Activated naive CD4-positive, alpha-beta T cell treated with anti-CD3 and anti-CD28 coated beads, Interleukin-2, amount 10 ng/mL, durations not matched to agents 7 days and 5 days (primary cell): ENCODE data around the gene ZFP90.
A peak's percentile ranks its signal among the peaks of the same experiment; 100 is the strongest.
"Not testable (repeated sequence)": the region's sequence is repeated elsewhere in the genome, so short reads cannot be mapped to it uniquely, and the experiment has no call there.

Source experiments
- CTCF ChIA-PET: fragments of 350-600 bp; sonication (Branson Sonifier 250); formaldehyde crosslinking; loops from one replicate; lab custom pipeline; 2021; ENCODE audit warnings: antibody characterized with exemption; lab: Charles Lee
- DNase-seq: peaks from one replicate; pipeline ENCODE4 v3.0.0-alpha.2; 2020
- H3K27ac Mint-ChIP-seq: one replicate; pipeline ENCODE4 v1.8.0; 2021; ENCODE audit warnings: mild to moderate bottlenecking, moderate library complexity, mixed read lengths
- H3K27me3 Mint-ChIP-seq: one replicate; pipeline ENCODE4 v1.8.0; 2021; ENCODE audit warnings: mild to moderate bottlenecking, mixed read lengths
- H3K36me3 Mint-ChIP-seq: one replicate; pipeline ENCODE4 v1.8.0; 2021; ENCODE audit warnings: mixed read lengths
- H3K4me1 Mint-ChIP-seq: one replicate; pipeline ENCODE4 v1.8.0; 2021; ENCODE audit warnings: mixed read lengths
- H3K4me3 Mint-ChIP-seq: one replicate; pipeline ENCODE4 v1.8.0; 2021; ENCODE audit warnings: mild to moderate bottlenecking, moderate library complexity, mixed read lengths
- H3K9me3 Mint-ChIP-seq: one replicate; pipeline ENCODE4 v1.8.0; 2021; ENCODE audit warnings: mixed read lengths

Gene ZFP90

DNA sequence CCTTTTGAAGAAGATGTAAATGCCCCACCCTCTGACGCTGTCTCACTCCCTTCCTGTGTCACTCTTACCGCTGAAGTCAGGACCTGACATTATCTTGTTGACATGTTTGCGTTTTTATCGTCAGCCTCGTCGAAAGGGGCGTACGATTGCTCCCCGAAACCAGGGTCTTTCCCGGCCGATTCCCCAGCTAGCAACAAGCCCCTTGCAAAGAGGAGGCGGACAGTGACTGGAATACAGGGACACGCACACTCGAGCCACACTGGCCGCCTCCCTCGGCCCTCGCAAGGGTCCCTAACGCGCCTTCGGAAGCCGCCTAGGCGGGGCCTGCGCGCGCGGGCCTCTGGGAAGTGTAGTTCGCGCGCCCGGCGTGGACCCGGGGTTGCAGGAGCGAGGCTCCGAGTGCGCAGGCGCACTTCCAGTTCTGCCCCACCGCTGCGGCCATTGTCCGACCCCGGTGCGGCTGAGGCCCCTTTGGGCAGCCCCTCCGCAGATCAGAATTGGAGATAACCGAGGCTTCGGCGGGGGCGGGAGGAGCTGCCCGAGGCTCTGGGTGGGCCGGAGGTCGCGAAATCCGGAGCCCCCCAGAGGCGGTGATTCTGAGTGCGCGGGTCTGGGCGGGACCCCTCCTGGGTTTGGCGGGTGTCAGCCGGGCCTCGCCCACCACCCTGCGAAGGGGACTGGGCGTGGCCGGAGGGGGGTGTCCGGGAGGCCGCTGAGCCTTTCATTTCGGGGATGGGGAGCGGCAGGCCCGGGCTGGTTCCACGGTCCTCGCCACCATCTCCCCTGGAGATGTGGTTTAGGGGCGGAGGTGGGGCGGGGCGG is at the start of gene ZFP90:
Gene ZFP90 (plus strand): TSS at position 412 of the 822 bp plus-strand sequence. CDS start 502 bp downstream, outside the sequence.
- Mint-ChIP-seq H3K27ac (peak within 1 kb of the TSS; percentile 96), H3K4me3 (peak within 1 kb of the TSS; percentile 98), H3K27me3 (no peaks in the 10 kb centered on the region), H3K4me1 (peaks cover 26% of the 10 kb centered on the region), H3K9me3 (peaks cover 21% of the 10 kb centered on the region), H3K36me3 (peaks cover 50% of the 10 kb centered on the region)
- DNase-seq = peak; percentile 88
- CTCF ChIA-PET = interaction anchor here (0.8 kb wide), 1 partner anchor 10 kb away, joined by 4 read pairs; no protein-coding TSS in a partner anchor

DNA sequence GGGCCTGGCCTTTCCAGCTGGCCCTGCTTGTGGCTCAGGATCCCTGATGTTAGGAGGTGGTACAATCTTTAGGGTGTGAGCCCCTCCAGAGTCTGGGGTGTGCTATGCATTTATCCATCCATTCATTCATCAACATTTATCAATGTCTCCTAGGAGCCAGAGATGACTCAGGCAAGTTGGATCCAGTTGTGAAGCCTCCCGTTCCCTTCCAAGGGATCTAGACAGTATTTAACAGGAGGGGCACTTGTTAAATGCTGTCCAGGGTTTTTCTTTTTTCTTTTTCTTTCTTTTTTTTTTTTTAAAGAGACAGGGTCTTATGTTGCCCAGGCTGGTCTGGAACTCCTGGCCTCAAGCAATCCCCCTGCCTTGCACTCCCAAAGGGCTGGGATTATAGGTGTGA is 48.7 kb upstream of the ZFP90 start:
- H3K36me3 Mint-ChIP-seq = no peaks in the 10 kb centered on the region
- CTCF ChIA-PET = no interaction called here
- H3K27ac Mint-ChIP-seq = no peak overlapping the region
- peaks cover 44% of the 10 kb centered on the region for H3K27me3 Mint-ChIP-seq
- no peaks in the 10 kb centered on the region for H3K9me3 Mint-ChIP-seq
- DNase-seq = no peak
- no peaks in the 10 kb centered on the region for H3K4me1 Mint-ChIP-seq
- H3K4me3 Mint-ChIP-seq = no peak overlapping the region

DNA sequence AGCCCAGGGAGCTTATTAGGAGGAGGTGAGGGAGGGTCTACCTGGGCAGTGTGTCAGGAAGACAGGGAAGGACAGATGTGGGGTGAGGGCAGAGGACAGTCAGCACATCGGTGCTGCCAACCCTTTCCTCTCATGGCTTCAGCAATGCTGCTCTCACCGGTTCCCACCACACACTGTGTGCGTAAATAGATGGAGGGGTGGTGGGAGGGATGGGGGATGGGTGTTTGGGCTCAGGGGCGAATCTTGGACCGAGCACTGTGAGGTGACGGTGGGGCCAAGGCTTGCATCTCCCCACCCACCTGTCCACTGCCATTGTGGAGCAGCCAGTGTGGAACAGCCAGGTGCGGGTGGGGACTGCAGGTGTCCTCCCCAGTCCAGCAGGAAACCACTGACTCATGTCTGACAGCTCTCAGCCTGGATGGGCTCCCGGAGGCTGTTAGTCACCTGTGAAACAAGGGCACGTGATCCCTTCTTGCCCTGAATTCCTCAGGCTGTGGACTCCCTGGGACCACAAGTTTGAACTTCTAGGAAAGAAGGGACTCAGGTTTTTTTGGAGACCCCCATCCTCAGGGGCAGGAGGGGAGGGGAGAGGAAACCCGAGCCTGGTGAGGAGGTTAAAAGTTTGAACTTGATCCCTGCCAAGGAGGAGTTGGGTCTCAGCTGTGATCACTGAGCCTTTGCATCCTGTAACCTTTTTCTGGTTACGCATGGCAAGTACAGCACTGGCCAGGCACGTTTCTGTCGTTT is 48.1 kb upstream of the ZFP90 start:
- CTCF ChIA-PET = no interaction called here
- Mint-ChIP-seq H3K27me3 (peaks cover 39% of the 10 kb centered on the region), H3K36me3 (no peaks in the 10 kb centered on the region), H3K9me3 (no peaks in the 10 kb centered on the region), H3K4me3 (no peak overlapping the region), H3K4me1 (no peaks in the 10 kb centered on the region), H3K27ac (no peak overlapping the region)
- no peak for DNase-seq

GRCh38 chr16:68491576-68491950 is 47.5 kb upstream of the ZFP90 start:
- H3K4me1 Mint-ChIP-seq = no peaks in the 10 kb centered on the region
- H3K27me3 Mint-ChIP-seq = peaks cover 36% of the 10 kb centered on the region
- no peak overlapping the region for H3K4me3 Mint-ChIP-seq
- DNase-seq = no peak
- no peaks in the 10 kb centered on the region for H3K36me3 Mint-ChIP-seq
- H3K9me3 Mint-ChIP-seq = no peaks in the 10 kb centered on the region
- CTCF ChIA-PET = no interaction called here
- H3K27ac Mint-ChIP-seq = no peak overlapping the region

- no peak for DNase-seq
- no peaks in the 10 kb centered on the region for H3K9me3 Mint-ChIP-seq
- no peaks in the 10 kb centered on the region for H3K4me1 Mint-ChIP-seq
- H3K4me3 Mint-ChIP-seq = no peak overlapping the region
- H3K27me3 Mint-ChIP-seq = peaks cover 32% of the 10 kb centered on the region
- CTCF ChIA-PET = no interaction called here
- no peak overlapping the region for H3K27ac Mint-ChIP-seq
- no peaks in the 10 kb centered on the region for H3K36me3 Mint-ChIP-seq
These were observed 46.9 kb upstream of the ZFP90 start for GRCh38 chr16:68492151-68492542.

DNA sequence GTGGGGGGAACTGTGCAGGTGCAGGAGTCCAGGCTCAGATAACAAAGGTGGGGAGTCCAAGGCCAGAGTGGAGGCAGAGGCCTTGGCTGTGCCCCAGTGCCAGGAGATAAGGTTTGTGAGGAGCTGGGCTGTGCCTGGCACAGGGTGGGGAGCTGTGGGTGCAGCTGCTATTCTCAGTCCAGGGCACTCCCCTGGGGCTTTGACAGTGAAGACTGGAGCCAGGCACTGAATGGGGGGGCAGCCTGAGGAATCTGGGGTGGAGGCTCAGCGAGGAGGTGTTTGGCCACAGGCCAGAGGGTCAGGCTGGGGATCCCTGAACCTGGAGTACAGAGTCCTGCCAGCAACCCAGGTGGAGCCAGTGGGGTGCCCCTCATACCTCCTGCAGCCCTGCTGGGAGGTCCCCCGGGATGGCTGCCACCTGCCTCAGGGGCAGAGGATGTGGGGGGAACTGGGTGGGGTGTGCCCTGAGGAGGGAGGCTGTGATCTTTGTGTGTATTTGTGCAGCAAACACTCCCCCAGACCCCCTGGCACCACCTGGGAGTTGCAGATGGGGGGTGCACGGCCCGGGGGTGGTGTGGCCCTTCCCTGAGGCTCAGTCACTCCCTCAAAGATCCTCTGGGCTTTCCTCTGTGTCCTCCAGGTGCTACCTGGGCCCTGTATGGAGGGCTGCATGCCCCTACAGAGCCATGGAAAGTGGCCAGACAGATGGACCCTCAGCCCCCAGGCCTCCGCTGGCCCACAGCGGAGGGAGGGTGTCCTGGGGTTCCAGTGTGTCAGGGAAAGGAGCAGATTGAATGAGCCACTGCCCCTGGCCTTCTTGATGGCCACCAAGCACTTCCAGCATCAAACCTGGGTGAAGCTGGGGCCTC is 46.3 kb upstream of the ZFP90 start:
- no peak for DNase-seq
- CTCF ChIA-PET = no interaction called here
- Mint-ChIP-seq H3K4me1 (no peaks in the 10 kb centered on the region), H3K4me3 (no peak overlapping the region), H3K9me3 (no peaks in the 10 kb centered on the region), H3K27ac (no peak overlapping the region), H3K27me3 (peaks cover 31% of the 10 kb centered on the region), H3K36me3 (no peaks in the 10 kb centered on the region)

DNA sequence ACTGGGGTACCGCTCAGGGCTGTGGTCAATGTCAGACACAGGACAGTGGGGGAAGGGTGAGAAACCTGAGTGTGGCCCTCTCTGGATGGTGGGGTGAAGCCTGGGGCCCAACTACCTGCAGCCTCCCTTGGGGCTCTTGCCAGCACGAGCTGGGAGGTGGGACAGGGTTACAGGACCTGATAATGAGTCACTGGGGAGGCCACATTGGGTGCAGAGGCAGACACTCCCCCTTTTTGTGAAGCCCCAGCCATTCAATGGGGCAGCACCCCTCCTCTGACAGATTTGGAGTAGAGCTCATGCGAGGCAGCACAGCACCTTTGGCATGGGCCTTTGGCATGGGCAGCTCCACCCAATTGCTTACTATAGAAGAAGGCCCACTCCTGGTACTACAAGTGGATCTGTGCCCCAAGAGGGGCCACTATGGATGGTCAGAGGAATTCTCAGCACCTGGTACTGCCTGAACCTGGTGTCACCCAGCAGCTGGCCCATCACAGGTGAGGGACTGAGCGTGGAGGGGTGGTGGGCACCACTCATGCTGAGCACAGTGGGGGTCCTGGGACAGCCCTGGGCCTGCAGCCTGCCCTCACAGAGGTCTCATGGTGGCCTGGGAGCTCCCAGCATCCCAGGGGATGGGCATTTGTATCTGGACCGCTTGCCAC is 45.5 kb upstream of the ZFP90 start:
- H3K9me3 Mint-ChIP-seq = no peaks in the 10 kb centered on the region
- no peak overlapping the region for H3K4me3 Mint-ChIP-seq
- H3K27ac Mint-ChIP-seq = no peak overlapping the region
- no peak for DNase-seq
- H3K27me3 Mint-ChIP-seq = peaks cover 26% of the 10 kb centered on the region
- H3K36me3 Mint-ChIP-seq = no peaks in the 10 kb centered on the region
- H3K4me1 Mint-ChIP-seq = no peaks in the 10 kb centered on the region
- CTCF ChIA-PET = interaction anchor here (0.6 kb wide), 1 partner anchor 154 kb away, joined by 3 read pairs; no protein-coding TSS in a partner anchor

GRCh38 chr16:68494261-68494660 is 44.8 kb upstream of the ZFP90 start:
- H3K27me3 Mint-ChIP-seq = peaks cover 25% of the 10 kb centered on the region
- H3K4me3 Mint-ChIP-seq, DNase-seq, H3K27ac Mint-ChIP-seq, H3K4me1 Mint-ChIP-seq, H3K9me3 Mint-ChIP-seq, H3K36me3 Mint-ChIP-seq: not testable (repeated sequence)
- CTCF ChIA-PET = interaction anchor here (0.7 kb wide), 1 partner anchor 121 kb away, joined by 3 read pairs; no protein-coding TSS in a partner anchor

GRCh38 chr16:68496689-68497088 is 42.4 kb upstream of the ZFP90 start:
- H3K36me3 Mint-ChIP-seq = no peaks in the 10 kb centered on the region

GRCh38 chr16:68499006-68499405 is 40.1 kb upstream of the ZFP90 start:
- Mint-ChIP-seq H3K9me3 (no peaks in the 10 kb centered on the region), H3K27ac (no peak overlapping the region), H3K36me3 (no peaks in the 10 kb centered on the region), H3K4me3 (no peak overlapping the region), H3K27me3 (peaks cover 34% of the 10 kb centered on the region), H3K4me1 (no peaks in the 10 kb centered on the region)
- CTCF ChIA-PET = interaction anchor here (0.8 to 1.0 kb wide), 2 partner anchors 9 to 241 kb away, joined by 3 read pairs; no protein-coding TSS in a partner anchor
- no peak for DNase-seq

More at GRCh38 chr16:68496689-68497088, 42.4 kb upstream of the ZFP90 start:
- Mint-ChIP-seq H3K27ac (no peak overlapping the region), H3K4me3 (no peak overlapping the region), H3K4me1 (no peaks in the 10 kb centered on the region), H3K27me3 (peaks cover 29% of the 10 kb centered on the region), H3K9me3 (no peaks in the 10 kb centered on the region)
- no peak for DNase-seq
- CTCF ChIA-PET = no interaction called here

DNA sequence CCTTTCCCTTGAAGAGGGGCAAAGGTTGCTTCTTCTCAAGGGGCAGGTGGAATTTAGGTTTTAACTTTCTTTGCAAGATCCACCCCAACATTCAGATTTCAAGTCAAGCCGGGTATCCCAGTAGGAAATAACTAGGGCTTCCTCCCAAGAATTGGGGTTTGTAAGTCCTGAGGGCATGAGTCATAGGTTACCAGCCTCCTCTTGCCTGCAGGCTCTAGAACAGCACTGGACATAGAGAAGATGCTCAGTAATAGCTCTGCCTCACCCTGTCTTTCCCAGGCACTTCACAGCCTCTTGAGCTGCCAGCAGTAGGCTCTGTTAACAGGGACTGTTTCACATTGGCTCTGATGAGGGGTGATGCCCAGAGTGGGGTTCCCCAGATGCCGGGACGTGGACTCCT is 35.8 kb upstream of the ZFP90 start:
- CTCF ChIA-PET = no interaction called here
- Mint-ChIP-seq H3K4me1 (no peaks in the 10 kb centered on the region), H3K27ac (no peak overlapping the region), H3K27me3 (peaks cover 60% of the 10 kb centered on the region), H3K9me3 (no peaks in the 10 kb centered on the region), H3K36me3 (no peaks in the 10 kb centered on the region), H3K4me3 (no peak overlapping the region)
- DNase-seq = no peak

DNA sequence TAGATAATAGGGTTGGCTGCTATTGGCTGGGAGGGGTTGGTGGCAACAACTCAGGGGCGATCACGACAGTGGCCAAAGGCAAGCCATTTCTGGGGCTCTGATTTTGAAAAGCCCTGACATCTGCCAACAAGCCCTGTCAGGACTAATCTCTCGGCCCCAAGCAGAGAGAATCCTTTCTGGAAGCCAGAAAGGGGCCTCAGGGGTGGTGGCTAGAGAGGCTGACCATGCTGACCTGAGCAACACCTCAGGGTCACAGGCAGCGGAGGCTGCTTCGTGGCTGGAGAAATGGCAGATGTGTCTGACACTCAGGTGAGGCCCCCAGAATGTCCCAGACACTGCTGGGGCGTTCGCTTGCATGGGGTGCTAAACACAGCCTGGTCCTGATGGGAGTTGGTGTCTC is 35.0 kb upstream of the ZFP90 start:
- Mint-ChIP-seq H3K9me3 (no peaks in the 10 kb centered on the region), H3K4me1 (no peaks in the 10 kb centered on the region), H3K27me3 (peaks cover 67% of the 10 kb centered on the region), H3K36me3 (no peaks in the 10 kb centered on the region), H3K27ac (no peak overlapping the region), H3K4me3 (no peak overlapping the region)
- CTCF ChIA-PET = no interaction called here
- DNase-seq = no peak

DNA sequence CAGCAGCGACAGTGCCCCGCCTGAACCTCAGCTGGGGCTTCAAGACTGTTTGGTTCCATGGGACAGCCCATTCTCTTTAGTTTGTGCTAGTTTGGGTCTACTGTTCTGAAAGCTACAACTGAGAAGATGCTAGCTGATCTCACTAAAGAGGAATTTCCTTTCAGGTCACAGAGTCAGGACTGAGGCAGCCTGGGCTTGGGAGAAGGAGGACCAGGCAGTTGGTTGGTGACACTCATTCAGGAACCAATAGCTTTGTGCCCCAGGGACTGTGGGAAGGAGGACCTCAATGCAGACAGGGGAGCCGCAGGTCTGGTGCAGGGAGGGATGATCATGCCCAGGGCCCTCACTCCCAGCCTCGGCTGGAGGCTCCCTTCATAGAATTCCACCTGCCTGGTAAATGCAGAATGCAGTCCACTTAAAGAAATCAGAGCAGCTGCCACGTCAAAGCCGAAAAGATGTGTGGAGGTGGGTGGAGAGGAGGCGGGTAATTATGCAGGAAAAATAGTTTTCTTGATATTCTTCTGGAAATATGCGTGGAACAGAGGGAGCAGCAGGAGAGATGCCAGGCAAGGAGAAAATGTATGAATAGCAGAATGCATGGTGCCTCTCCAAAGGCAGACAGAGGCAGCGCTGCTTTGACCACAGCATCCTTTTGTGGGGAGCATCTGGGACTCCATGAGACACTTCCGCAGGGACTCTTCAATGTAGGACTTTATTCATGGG is 32.6 kb upstream of the ZFP90 start:
- no peak overlapping the region for H3K4me3 Mint-ChIP-seq
- H3K4me1 Mint-ChIP-seq = peaks cover 6% of the 10 kb centered on the region
- peaks cover 68% of the 10 kb centered on the region for H3K27me3 Mint-ChIP-seq
- no peak for DNase-seq
- H3K9me3 Mint-ChIP-seq = no peaks in the 10 kb centered on the region
- no peak overlapping the region for H3K27ac Mint-ChIP-seq
- H3K36me3 Mint-ChIP-seq = no peaks in the 10 kb centered on the region
- CTCF ChIA-PET = interaction anchor here (1.1 kb wide), 1 partner anchor 110 kb away, joined by 5 read pairs; no protein-coding TSS in a partner anchor
